H1 (cell line): Measurements from ENCODE around the gene HORMAD2. TPM values are rescaled to one million over a fixed set of nuclear protein-coding genes. Genes with fewer than 3 reads are reported as not detected.

ENCODE experiments used
- CBX5 ChIP-seq: fragments of 300-800, 300-1000 bp; sonication (generic); IDR thresholded peaks from 2 replicates; pipeline ENCODE4 v1.7.1; 2016; ENCODE audit warnings: antibody characterized with exemption, low read length, low read depth
- JUN ChIP-seq: IDR thresholded peaks from 2 replicates; pipeline ENCODE4 v1.6.1; 2011; ENCODE audit warnings: low read depth, mild to moderate bottlenecking, improper control_type of control experiment, low read length
- TAF7 ChIP-seq: optimal IDR thresholded peaks from 2 replicates; pipeline ENCODE3; 2011; ENCODE audit warnings: low read depth, mild to moderate bottlenecking, inconsistent platforms, low read length, moderate library complexity, borderline replicate concordance
- polyA plus RNA-seq, 7 experiments: library from polyadenylated mRNA; depleted of rRNA in 3 of 7; stranded (reverse) in 5 of 7; unstranded in 2 of 7; fragments of >200 nt in 5 of 7; fragments of 200-250 nt in 2 of 7; gene quantifications; 1 replicate in 5 of 7; 2 replicates in 1 of 7; 4 replicates in 1 of 7; pipeline versions ENCODE4 v1.2.1 to v1.2.3, GENCODE V29; 2011 to 2013; ENCODE audit warnings: missing spikeins in 2 of 7, mixed read lengths in 2 of 7
- total RNA-seq: library from RNA; stranded (reverse); fragmentation: NEBNext Ultra II Directional; extraction: Animal tissue kit (Norgen Biotek cat#: 25700); gene quantifications from 2 replicates; pipeline ENCODE4 v1.2.1, GENCODE V29; 2021

HORMAD2 gene
- total and polyA plus RNA-seq, 2 of the 8 experiments (the other 6 are each of a cell fraction or from before 2014, with no cell fraction given) = 0.03 TPM; not detected in 1

DNA sequence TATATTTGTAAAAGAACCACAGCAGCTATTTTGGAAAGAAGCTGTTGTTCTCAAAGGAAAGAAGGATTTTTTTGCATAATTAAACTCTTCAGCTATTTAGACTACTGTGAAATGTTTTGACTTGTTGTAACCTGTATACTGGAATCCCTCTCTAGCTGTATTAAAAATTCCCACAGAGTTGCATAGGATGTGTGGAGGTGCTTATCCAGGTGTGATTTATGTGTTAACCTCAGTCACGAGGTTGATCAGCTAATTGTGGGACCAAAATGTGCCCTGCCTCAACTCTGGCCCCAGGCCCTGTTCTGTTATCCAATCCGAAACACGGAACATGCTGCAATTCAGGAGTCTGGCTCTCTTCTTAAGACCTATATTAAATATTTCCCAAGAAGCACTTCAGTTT lies 96.2 kb downstream of the HORMAD2 start (continued):
- TF ChIP-seq JUN (no peak), CBX5 (no peak), TAF7 (no peak)
